ENCODE results near the gene MCTS1. TPM values are rescaled to one million over a fixed set of nuclear protein-coding genes. Genes with fewer than 3 reads are reported as not detected.

Gene MCTS1
- total and polyA plus RNA-seq, 2 experiments from 2014 or later = 33.0 to 58.2 TPM

DNA sequence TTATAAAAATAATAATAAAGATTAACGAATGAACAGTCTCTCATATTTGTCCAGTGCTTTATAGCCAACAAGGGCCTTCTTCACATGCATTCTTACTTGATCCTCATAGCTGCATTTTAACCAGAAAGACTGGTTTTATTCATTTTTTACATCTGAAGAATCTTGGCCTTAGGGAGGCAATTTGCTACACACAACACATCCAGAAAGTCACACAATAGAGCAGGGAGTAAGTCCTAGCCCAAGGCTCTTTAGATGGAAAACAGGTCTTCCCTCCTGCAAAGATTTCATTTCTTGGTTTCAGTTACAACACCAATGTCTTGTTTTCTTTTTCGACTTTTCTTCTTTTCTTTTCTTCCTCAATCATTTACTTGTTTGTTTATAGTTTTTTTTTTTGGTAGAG, 39.0 kb downstream of the MCTS1 start (continued):
- TF ChIP-seq, protein P1, sequence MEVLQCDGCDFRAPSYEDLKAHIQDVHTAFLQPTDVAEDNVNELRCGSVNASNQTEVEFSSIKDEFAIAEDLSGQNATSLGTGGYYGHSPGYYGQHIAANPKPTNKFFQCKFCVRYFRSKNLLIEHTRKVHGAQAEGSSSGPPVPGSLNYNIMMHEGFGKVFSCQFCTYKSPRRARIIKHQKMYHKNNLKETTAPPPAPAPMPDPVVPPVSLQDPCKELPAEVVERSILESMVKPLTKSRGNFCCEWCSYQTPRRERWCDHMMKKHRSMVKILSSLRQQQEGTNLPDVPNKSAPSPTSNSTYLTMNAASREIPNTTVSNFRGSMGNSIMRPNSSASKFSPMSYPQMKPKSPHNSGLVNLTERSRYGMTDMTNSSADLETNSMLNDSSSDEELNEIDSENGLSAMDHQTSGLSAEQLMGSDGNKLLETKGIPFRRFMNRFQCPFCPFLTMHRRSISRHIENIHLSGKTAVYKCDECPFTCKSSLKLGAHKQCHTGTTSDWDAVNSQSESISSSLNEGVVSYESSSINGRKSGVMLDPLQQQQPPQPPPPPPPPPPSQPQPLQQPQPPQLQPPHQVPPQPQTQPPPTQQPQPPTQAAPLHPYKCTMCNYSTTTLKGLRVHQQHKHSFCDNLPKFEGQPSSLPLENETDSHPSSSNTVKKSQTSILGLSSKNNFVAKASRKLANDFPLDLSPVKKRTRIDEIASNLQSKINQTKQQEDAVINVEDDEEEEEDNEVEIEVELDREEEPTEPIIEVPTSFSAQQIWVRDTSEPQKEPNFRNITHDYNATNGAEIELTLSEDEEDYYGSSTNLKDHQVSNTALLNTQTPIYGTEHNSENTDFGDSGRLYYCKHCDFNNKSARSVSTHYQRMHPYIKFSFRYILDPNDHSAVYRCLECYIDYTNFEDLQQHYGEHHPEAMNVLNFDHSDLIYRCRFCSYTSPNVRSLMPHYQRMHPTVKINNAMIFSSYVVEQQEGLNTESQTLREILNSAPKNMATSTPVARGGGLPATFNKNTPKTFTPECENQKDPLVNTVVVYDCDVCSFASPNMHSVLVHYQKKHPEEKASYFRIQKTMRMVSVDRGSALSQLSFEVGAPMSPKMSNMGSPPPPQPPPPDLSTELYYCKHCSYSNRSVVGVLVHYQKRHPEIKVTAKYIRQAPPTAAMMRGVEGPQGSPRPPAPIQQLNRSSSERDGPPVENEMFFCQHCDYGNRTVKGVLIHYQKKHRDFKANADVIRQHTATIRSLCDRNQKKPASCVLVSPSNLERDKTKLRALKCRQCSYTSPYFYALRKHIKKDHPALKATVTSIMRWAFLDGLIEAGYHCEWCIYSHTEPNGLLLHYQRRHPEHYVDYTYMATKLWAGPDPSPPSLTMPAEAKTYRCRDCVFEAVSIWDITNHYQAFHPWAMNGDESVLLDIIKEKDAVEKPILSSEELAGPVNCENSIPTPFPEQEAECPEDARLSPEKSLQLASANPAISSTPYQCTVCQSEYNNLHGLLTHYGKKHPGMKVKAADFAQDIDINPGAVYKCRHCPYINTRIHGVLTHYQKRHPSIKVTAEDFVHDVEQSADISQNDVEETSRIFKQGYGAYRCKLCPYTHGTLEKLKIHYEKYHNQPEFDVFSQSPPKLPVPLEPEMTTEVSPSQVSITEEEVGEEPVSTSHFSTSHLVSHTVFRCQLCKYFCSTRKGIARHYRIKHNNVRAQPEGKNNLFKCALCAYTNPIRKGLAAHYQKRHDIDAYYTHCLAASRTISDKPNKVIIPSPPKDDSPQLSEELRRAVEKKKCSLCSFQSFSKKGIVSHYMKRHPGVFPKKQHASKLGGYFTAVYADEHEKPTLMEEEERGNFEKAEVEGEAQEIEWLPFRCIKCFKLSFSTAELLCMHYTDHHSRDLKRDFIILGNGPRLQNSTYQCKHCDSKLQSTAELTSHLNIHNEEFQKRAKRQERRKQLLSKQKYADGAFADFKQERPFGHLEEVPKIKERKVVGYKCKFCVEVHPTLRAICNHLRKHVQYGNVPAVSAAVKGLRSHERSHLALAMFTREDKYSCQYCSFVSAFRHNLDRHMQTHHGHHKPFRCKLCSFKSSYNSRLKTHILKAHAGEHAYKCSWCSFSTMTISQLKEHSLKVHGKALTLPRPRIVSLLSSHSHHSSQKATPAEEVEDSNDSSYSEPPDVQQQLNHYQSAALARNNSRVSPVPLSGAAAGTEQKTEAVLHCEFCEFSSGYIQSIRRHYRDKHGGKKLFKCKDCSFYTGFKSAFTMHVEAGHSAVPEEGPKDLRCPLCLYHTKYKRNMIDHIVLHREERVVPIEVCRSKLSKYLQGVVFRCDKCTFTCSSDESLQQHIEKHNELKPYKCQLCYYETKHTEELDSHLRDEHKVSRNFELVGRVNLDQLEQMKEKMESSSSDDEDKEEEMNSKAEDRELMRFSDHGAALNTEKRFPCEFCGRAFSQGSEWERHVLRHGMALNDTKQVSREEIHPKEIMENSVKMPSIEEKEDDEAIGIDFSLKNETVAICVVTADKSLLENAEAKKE (CRISPR knock-in tag; IDR thresholded peaks at IDR 0.05) = no peak
- TF ChIP-seq ZNF114 (CRISPR knock-in tag; IDR thresholded peaks at IDR 0.05) (no peak), EZH2 (IDR thresholded peaks at IDR 0.05; ENCODE audit: low read depth, unreplicated experiment) (no peak), CREB1 (CRISPR knock-in tag; IDR thresholded peaks at IDR 0.05; ENCODE audit: low read depth) (no peak)
- TF ChIP-seq, protein P2, sequence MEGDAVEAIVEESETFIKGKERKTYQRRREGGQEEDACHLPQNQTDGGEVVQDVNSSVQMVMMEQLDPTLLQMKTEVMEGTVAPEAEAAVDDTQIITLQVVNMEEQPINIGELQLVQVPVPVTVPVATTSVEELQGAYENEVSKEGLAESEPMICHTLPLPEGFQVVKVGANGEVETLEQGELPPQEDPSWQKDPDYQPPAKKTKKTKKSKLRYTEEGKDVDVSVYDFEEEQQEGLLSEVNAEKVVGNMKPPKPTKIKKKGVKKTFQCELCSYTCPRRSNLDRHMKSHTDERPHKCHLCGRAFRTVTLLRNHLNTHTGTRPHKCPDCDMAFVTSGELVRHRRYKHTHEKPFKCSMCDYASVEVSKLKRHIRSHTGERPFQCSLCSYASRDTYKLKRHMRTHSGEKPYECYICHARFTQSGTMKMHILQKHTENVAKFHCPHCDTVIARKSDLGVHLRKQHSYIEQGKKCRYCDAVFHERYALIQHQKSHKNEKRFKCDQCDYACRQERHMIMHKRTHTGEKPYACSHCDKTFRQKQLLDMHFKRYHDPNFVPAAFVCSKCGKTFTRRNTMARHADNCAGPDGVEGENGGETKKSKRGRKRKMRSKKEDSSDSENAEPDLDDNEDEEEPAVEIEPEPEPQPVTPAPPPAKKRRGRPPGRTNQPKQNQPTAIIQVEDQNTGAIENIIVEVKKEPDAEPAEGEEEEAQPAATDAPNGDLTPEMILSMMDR (conservative IDR thresholded peaks at IDR 0.05; ENCODE audit: low read depth in 2 of 2) = no peak
- TF ChIP-seq, protein P3, sequence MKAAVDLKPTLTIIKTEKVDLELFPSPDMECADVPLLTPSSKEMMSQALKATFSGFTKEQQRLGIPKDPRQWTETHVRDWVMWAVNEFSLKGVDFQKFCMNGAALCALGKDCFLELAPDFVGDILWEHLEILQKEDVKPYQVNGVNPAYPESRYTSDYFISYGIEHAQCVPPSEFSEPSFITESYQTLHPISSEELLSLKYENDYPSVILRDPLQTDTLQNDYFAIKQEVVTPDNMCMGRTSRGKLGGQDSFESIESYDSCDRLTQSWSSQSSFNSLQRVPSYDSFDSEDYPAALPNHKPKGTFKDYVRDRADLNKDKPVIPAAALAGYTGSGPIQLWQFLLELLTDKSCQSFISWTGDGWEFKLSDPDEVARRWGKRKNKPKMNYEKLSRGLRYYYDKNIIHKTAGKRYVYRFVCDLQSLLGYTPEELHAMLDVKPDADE (IDR thresholded peaks at IDR 0.05) = no peak

DNA sequence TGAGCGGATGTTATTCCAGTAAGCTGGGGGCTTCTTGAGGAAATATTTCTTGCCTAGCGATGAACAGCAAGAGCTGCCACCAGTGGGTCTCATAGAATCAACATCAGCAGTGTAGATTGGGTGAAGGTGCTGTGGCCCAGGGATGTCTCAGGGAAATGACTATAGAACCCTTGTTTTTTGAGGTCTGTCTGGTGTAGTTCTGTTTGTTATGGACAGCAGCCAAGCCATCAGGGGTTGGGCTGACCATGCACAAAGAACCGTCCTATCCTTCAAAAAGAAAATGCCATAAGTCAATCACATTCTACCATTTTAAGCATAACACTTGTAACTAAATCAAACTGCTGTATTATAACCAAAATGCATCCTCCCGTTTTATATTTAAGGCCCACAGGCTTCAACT, 43.2 kb downstream of the MCTS1 start:
- Mint-ChIP-seq H3K27me3 (ENCODE audit: insufficient read depth, low read depth, poor library complexity) (peaks cover 1% of the 10 kb centered on the region), H3K27ac (no peak overlapping the region), H3K36me3 (ENCODE audit: low read depth) (no peaks in the 10 kb centered on the region), H3K9me3 (no peaks in the 10 kb centered on the region), H3K4me1 (no peaks in the 10 kb centered on the region), H3K4me3 (no peak overlapping the region)
- Histone ChIP-seq H3F3A (replicated peaks; ENCODE audit: low read depth) (no peaks in the 10 kb centered on the region), H3K27me3 (ENCODE audit: insufficient read depth) (no peaks in the 10 kb centered on the region), H4K20me1 (replicated peaks; ENCODE audit: insufficient read depth) (no peaks in the 10 kb centered on the region), H3K9me2 (ENCODE audit: insufficient read depth) (no peaks in the 10 kb centered on the region), H3K4me3 (no peak overlapping the region), H3K4me1 (ENCODE audit: insufficient read depth) (no peaks in the 10 kb centered on the region), H3K36me3 (ENCODE audit: insufficient read depth) (no peaks in the 10 kb centered on the region), H2AFZ (no peak overlapping the region), H3K4me2 (no peak overlapping the region), H3K27ac (ENCODE audit: low read depth) (no peak overlapping the region), H3K79me2 (replicated peaks; ENCODE audit: insufficient read depth) (no peaks in the 10 kb centered on the region)
- no peak for DNase-seq (ENCODE audit: low spot score)
- no peak for ATAC-seq
- TF ChIP-seq JUNB (IDR thresholded peaks at IDR 0.05; ENCODE audit: unreplicated experiment) (no peak), CREB1 (CRISPR knock-in tag; IDR thresholded peaks at IDR 0.05; ENCODE audit: low read depth) (no peak), ZNF331 (CRISPR knock-in tag; IDR thresholded peaks at IDR 0.05; ENCODE audit: low read depth) (no peak), NANOG (IDR thresholded peaks at IDR 0.05; ENCODE audit: borderline replicate concordance) (no peak), ZNF114 (CRISPR knock-in tag; IDR thresholded peaks at IDR 0.05) (no peak), EZH2phosphoT487 (IDR thresholded peaks at IDR 0.05; ENCODE audit: unreplicated experiment) (no peak), POLR2AphosphoS5 (IDR thresholded peaks at IDR 0.05; ENCODE audit: low read depth) (no peak)
- TF ChIP-seq, protein P3 (IDR thresholded peaks at IDR 0.05) = no peak
- TF ChIP-seq, protein P2 (conservative IDR thresholded peaks at IDR 0.05; ENCODE audit: low read depth in 2 of 2) = no peak
